Stomach (tissue), 4 donors: Measurements from ENCODE around the gene ITPRIPL2.

Experiments used
- CTCF ChIP-seq, 7 experiments: fragments of 450-650 bp in 4 of 7; fragments of 200-600 bp in 3 of 7; sonication (generic) in 3 of 7; IDR thresholded peaks; one replicate each; pipeline ENCODE4 v1.5.1; 2016 to 2019; ENCODE audit warnings: antibody characterized with exemption in 7 of 7, control low read depth in 2 of 7, mild to moderate bottlenecking in 1 of 7
- EP300 ChIP-seq: sonication (generic); formaldehyde crosslinking; IDR thresholded peaks from one replicate; pipeline ENCODE4 v1.6.1; 2017; ENCODE audit warnings: antibody characterized with exemption
- POLR2A ChIP-seq, 4 donors: fragments of 450-650 bp; IDR thresholded peaks; one replicate each; pipeline ENCODE4 v1.6.1; 2016; ENCODE audit warnings: antibody characterized with exemption in 4 of 4, control low read depth in 2 of 4, mild to moderate bottlenecking in 1 of 4, moderate library complexity in 1 of 4

GRCh38 chr16:19068237-19068815 is 45.4 kb upstream of the ITPRIPL2 start:
- TF ChIP-seq CTCF (IDR thresholded peaks at IDR 0.05) (no peak), EP300 (no peak), POLR2A (IDR thresholded peaks at IDR 0.05) (no peak)
